ENCODE results near the gene SARS1. TPM values are rescaled to one million over a fixed set of nuclear protein-coding genes. Genes with fewer than 3 reads are reported as not detected.

Gene SARS1
- total and polyA plus RNA-seq, 2 of the 13 experiments (the other 11 are each of a cell fraction or from before 2014, with no cell fraction given), result 103 to 134 TPM

DNA sequence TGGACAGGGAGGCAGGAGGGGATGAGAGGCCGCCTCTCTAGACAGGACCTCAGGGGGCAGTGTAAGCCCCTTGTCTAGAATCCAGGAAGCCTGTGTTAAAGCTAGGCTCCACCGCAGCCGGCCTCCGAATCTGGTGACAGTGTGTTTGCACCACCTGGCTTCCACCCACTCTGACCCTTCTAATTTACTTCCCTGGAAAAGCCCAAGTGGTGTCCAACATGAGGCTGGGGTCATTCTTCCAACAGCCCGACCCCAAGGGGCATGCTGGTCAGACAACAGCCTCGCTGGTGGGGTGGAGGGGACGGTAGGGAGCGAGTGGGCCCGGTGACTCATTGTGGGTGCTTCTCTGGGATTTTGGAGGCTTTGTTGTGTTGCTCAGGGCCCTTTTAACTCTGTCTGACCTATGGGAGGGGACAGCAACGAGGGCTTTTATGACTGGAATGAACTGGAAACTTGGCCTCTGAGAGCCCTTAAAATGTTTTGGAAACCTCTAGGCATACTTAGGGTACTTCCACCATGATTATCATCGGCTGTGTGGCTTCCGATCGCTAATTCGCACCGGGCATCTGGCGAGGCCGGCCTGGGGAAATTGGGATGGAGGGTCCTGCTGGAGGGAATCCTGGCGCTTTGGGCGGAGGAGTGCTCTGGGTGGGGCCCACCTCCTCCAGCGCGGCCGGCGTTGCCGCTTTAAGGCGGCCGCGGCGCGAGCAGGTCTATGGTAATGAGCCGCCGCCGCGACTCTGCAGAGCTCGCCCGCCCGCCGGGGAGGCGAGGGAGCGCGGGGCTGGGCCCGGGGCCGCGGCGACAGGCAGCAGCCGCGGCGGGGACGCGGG lies 35.3 kb downstream of the SARS1 start, which contains the start of gene CELSR2 (continued):
- peak; percentile 76 for TF ChIP-seq ZBTB14 (CRISPR knock-in tag; IDR thresholded peaks at IDR 0.05)
- TF ChIP-seq FOSL2 (CRISPR knock-in tag; IDR thresholded peaks at IDR 0.05), result 0 out of 2 replicates have a peak, but pooled peaks have one; percentile 3
- TF ChIP-seq KAT2B (IDR thresholded peaks at IDR 0.05; ENCODE audit: borderline replicate concordance, low read depth, low read length), result no peak
- TF ChIP-seq, protein P1, sequence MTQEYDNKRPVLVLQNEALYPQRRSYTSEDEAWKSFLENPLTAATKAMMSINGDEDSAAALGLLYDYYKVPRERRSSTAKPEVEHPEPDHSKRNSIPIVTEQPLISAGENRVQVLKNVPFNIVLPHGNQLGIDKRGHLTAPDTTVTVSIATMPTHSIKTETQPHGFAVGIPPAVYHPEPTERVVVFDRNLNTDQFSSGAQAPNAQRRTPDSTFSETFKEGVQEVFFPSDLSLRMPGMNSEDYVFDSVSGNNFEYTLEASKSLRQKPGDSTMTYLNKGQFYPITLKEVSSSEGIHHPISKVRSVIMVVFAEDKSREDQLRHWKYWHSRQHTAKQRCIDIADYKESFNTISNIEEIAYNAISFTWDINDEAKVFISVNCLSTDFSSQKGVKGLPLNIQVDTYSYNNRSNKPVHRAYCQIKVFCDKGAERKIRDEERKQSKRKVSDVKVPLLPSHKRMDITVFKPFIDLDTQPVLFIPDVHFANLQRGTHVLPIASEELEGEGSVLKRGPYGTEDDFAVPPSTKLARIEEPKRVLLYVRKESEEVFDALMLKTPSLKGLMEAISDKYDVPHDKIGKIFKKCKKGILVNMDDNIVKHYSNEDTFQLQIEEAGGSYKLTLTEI (CRISPR knock-in tag; conservative IDR thresholded peaks at IDR 0.05), result no peak
- TF ChIP-seq ZNF777 (CRISPR knock-in tag; IDR thresholded peaks at IDR 0.05), result 0 out of 2 replicates have a peak, but pooled peaks have one; percentile 8
- peak; percentile 31; the same call in 1 of the 2 replicates for TF ChIP-seq SALL1 (CRISPR knock-in tag; IDR thresholded peaks at IDR 0.05)
- TF ChIP-seq, protein P2, sequence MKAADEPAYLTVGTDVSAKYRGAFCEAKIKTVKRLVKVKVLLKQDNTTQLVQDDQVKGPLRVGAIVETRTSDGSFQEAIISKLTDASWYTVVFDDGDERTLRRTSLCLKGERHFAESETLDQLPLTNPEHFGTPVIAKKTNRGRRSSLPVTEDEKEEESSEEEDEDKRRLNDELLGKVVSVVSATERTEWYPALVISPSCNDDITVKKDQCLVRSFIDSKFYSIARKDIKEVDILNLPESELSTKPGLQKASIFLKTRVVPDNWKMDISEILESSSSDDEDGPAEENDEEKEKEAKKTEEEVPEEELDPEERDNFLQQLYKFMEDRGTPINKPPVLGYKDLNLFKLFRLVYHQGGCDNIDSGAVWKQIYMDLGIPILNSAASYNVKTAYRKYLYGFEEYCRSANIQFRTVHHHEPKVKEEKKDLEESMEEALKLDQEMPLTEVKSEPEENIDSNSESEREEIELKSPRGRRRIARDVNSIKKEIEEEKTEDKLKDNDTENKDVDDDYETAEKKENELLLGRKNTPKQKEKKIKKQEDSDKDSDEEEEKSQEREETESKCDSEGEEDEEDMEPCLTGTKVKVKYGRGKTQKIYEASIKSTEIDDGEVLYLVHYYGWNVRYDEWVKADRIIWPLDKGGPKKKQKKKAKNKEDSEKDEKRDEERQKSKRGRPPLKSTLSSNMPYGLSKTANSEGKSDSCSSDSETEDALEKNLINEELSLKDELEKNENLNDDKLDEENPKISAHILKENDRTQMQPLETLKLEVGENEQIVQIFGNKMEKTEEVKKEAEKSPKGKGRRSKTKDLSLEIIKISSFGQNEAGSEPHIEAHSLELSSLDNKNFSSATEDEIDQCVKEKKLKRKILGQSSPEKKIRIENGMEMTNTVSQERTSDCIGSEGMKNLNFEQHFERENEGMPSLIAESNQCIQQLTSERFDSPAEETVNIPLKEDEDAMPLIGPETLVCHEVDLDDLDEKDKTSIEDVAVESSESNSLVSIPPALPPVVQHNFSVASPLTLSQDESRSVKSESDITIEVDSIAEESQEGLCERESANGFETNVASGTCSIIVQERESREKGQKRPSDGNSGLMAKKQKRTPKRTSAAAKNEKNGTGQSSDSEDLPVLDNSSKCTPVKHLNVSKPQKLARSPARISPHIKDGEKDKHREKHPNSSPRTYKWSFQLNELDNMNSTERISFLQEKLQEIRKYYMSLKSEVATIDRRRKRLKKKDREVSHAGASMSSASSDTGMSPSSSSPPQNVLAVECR (CRISPR knock-in tag; IDR thresholded peaks at IDR 0.05; ENCODE audit: borderline replicate concordance), result peak; percentile 22; the same call in 1 of the 2 replicates
- TF ChIP-seq ZFX (CRISPR knock-in tag; IDR thresholded peaks at IDR 0.05; ENCODE audit: low read depth), result peak; percentile 40
- TF ChIP-seq MED1 (CRISPR knock-in tag; IDR thresholded peaks at IDR 0.05), result peak; percentile 21; the same call in 1 of the 2 replicates
- no peak for TF ChIP-seq JUND (CRISPR knock-in tag; IDR thresholded peaks at IDR 0.05)
- TF ChIP-seq, protein P3, sequence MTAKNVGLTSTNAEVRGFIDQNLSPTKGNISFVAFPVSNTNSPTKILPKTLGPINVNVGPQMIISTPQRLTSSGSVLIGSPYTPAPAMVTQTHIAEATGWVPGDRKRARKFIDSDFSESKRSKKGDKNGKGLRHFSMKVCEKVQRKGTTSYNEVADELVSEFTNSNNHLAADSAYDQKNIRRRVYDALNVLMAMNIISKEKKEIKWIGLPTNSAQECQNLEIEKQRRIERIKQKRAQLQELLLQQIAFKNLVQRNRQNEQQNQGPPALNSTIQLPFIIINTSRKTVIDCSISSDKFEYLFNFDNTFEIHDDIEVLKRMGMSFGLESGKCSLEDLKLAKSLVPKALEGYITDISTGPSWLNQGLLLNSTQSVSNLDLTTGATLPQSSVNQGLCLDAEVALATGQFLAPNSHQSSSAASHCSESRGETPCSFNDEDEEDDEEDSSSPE (CRISPR knock-in tag; IDR thresholded peaks at IDR 0.05), result peak; percentile 66
- TF ChIP-seq, protein P4, sequence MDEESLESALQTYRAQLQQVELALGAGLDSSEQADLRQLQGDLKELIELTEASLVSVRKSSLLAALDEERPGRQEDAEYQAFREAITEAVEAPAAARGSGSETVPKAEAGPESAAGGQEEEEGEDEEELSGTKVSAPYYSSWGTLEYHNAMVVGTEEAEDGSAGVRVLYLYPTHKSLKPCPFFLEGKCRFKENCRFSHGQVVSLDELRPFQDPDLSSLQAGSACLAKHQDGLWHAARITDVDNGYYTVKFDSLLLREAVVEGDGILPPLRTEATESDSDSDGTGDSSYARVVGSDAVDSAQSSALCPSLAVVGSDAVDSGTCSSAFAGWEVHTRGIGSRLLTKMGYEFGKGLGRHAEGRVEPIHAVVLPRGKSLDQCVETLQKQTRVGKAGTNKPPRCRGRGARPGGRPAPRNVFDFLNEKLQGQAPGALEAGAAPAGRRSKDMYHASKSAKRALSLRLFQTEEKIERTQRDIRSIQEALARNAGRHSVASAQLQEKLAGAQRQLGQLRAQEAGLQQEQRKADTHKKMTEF (CRISPR knock-in tag; IDR thresholded peaks at IDR 0.05), result peak; percentile 37; the same call in 1 of the 2 replicates
- no peak for TF ChIP-seq ZNF549 (CRISPR knock-in tag; IDR thresholded peaks at IDR 0.05)
- TF ChIP-seq ZNF703 (CRISPR knock-in tag; IDR thresholded peaks at IDR 0.05; ENCODE audit: borderline replicate concordance), result 0 out of 2 replicates have a peak, but pooled peaks have one; percentile 23
- TF ChIP-seq SAP130 (CRISPR knock-in tag; IDR thresholded peaks at IDR 0.05; ENCODE audit: low read depth), result peak; percentile 51; the same call in 1 of the 2 replicates
- peak; percentile 42 for TF ChIP-seq SRSF1 (optimal IDR thresholded peaks at IDR 0.05; ENCODE audit: low read depth, low read length)
- no peak for TF ChIP-seq KLF15 (CRISPR knock-in tag; IDR thresholded peaks at IDR 0.05; ENCODE audit: borderline replicate concordance)
- TF ChIP-seq THAP11 (CRISPR knock-in tag; IDR thresholded peaks at IDR 0.05), result 0 out of 2 replicates have a peak, but pooled peaks have one; percentile 23
- no peak for TF ChIP-seq KLF11 (CRISPR knock-in tag; IDR thresholded peaks at IDR 0.05)

Data from HepG2 (cell line).